Mesothelial cell of epicardium (in vitro differentiated cells): Measurements from ENCODE around the gene PPP1R10. TPM values are rescaled to one million over a fixed set of nuclear protein-coding genes. Genes with fewer than 3 reads are reported as not detected.

Source experiments
- DNase-seq, 2 experiments: peaks; one replicate each; pipeline ENCODE4 v3.0.0; 2021; ENCODE audit warnings: low spot score in 2 of 2; ENCODE audit not compliant: unreplicated experiment in 2 of 2
- H3K27ac Mint-ChIP-seq: 2 replicates; pipeline ENCODE4 v1.8.0; 2021; ENCODE audit warnings: mixed read lengths
- H3K27me3 Mint-ChIP-seq: 2 replicates; pipeline ENCODE4 v1.8.0; 2021; ENCODE audit warnings: low read depth, mixed read lengths
- H3K36me3 Mint-ChIP-seq: 2 replicates; pipeline ENCODE4 v1.8.0; 2021; ENCODE audit warnings: mixed read lengths
- H3K4me1 Mint-ChIP-seq: 2 replicates; pipeline ENCODE4 v1.8.0; 2021; ENCODE audit warnings: mixed read lengths
- H3K4me3 Mint-ChIP-seq: 2 replicates; pipeline ENCODE4 v1.8.0; 2021; ENCODE audit warnings: mild to moderate bottlenecking, moderate library complexity, mixed read lengths
- H3K9me3 Mint-ChIP-seq: 2 replicates; pipeline ENCODE4 v1.8.0; 2021; ENCODE audit warnings: mixed read lengths
- CTCF ChIP-seq: fragments of 200-600 bp; sonication (generic); IDR thresholded peaks from one replicate; pipeline ENCODE4 v1.5.0; 2021; ENCODE audit warnings: antibody characterized with exemption; ENCODE audit not compliant: unreplicated experiment
- total RNA-seq: library from RNA; stranded (reverse); gene quantifications from 3 replicates; pipeline ENCODE4 v1.2.1, GENCODE V29; 2021

Gene PPP1R10
- total RNA-seq, 1 donor from 2014 or later = 120 TPM

GRCh38 chr6:30655743-30656094 is 38.7 kb upstream of the PPP1R10 start:
- H3K27ac Mint-ChIP-seq = no peak overlapping the region

GRCh38 chr6:30654798-30655742 is 38.0 kb upstream of the PPP1R10 start:
- Mint-ChIP-seq H3K4me3 (no peak overlapping the region), H3K9me3 (no peaks in the 10 kb centered on the region), H3K27ac (no peak overlapping the region), H3K36me3 (peaks cover 49% of the 10 kb centered on the region), H3K27me3 (no peaks in the 10 kb centered on the region), H3K4me1 (no peaks in the 10 kb centered on the region)
- DNase-seq = no peak
- no peak for TF ChIP-seq CTCF

More at GRCh38 chr6:30655743-30656094, 38.7 kb upstream of the PPP1R10 start:
- H3K9me3 Mint-ChIP-seq = no peaks in the 10 kb centered on the region
- TF ChIP-seq CTCF = no peak
- peaks cover 51% of the 10 kb centered on the region for H3K36me3 Mint-ChIP-seq
- no peak overlapping the region for H3K4me3 Mint-ChIP-seq
- H3K27me3 Mint-ChIP-seq = no peaks in the 10 kb centered on the region
- DNase-seq = no peak
- no peaks in the 10 kb centered on the region for H3K4me1 Mint-ChIP-seq

- no peaks in the 10 kb centered on the region for H3K27me3 Mint-ChIP-seq
- H3K4me3 Mint-ChIP-seq = no peak overlapping the region
- no peak overlapping the region for H3K27ac Mint-ChIP-seq
- peaks cover 13% of the 10 kb centered on the region for H3K4me1 Mint-ChIP-seq
- H3K9me3 Mint-ChIP-seq = no peaks in the 10 kb centered on the region
- TF ChIP-seq CTCF = no peak
- H3K36me3 Mint-ChIP-seq = peaks cover 27% of the 10 kb centered on the region
- no peak for DNase-seq
Observed at GRCh38 chr6:30651143-30651542, 34.1 kb upstream of the PPP1R10 start.

GRCh38 chr6:30647242-30648116 is 30.4 kb upstream of the PPP1R10 start:
- Mint-ChIP-seq H3K27me3 (no peaks in the 10 kb centered on the region), H3K4me1 (peaks cover 21% of the 10 kb centered on the region), H3K27ac (peak overlapping the region; percentile 88), H3K4me3 (peak overlapping the region; percentile 83), H3K9me3 (no peaks in the 10 kb centered on the region), H3K36me3 (peaks cover 31% of the 10 kb centered on the region)
- DNase-seq = peak; percentile 73 to 86
- no peak for TF ChIP-seq CTCF

- peak; percentile 90 to 95 for DNase-seq
- Mint-ChIP-seq H3K4me1 (peaks cover 21% of the 10 kb centered on the region), H3K9me3 (no peaks in the 10 kb centered on the region), H3K4me3 (peak within 1 kb of the TSS; percentile 83), H3K36me3 (peaks cover 30% of the 10 kb centered on the region), H3K27me3 (no peaks in the 10 kb centered on the region), H3K27ac (peak within 1 kb of the TSS; percentile 88)
- TF ChIP-seq CTCF = no peak
Observed at GRCh38 chr6:30646450-30647241, 29.6 kb upstream of the PPP1R10 start, which contains the start of gene C6orf136. Gene C6orf136 (plus strand): TSS chr6:30647133. CDS start chr6:30647232, 99 bp downstream.
